Activated CD8-positive, alpha-beta memory T cell treated with anti-CD3 and anti-CD28 coated beads, Interleukin-2, amount 50 U/mL, for 1 hour (primary cell): ENCODE data around the gene SLITRK2.

ENCODE experiments used
- DNase-seq: peaks from one replicate; pipeline ENCODE4 v3.0.0-alpha.2; 2020; ENCODE audit errors: extremely low read depth

The SLITRK2 gene, protein sequence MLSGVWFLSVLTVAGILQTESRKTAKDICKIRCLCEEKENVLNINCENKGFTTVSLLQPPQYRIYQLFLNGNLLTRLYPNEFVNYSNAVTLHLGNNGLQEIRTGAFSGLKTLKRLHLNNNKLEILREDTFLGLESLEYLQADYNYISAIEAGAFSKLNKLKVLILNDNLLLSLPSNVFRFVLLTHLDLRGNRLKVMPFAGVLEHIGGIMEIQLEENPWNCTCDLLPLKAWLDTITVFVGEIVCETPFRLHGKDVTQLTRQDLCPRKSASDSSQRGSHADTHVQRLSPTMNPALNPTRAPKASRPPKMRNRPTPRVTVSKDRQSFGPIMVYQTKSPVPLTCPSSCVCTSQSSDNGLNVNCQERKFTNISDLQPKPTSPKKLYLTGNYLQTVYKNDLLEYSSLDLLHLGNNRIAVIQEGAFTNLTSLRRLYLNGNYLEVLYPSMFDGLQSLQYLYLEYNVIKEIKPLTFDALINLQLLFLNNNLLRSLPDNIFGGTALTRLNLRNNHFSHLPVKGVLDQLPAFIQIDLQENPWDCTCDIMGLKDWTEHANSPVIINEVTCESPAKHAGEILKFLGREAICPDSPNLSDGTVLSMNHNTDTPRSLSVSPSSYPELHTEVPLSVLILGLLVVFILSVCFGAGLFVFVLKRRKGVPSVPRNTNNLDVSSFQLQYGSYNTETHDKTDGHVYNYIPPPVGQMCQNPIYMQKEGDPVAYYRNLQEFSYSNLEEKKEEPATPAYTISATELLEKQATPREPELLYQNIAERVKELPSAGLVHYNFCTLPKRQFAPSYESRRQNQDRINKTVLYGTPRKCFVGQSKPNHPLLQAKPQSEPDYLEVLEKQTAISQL

DNA sequence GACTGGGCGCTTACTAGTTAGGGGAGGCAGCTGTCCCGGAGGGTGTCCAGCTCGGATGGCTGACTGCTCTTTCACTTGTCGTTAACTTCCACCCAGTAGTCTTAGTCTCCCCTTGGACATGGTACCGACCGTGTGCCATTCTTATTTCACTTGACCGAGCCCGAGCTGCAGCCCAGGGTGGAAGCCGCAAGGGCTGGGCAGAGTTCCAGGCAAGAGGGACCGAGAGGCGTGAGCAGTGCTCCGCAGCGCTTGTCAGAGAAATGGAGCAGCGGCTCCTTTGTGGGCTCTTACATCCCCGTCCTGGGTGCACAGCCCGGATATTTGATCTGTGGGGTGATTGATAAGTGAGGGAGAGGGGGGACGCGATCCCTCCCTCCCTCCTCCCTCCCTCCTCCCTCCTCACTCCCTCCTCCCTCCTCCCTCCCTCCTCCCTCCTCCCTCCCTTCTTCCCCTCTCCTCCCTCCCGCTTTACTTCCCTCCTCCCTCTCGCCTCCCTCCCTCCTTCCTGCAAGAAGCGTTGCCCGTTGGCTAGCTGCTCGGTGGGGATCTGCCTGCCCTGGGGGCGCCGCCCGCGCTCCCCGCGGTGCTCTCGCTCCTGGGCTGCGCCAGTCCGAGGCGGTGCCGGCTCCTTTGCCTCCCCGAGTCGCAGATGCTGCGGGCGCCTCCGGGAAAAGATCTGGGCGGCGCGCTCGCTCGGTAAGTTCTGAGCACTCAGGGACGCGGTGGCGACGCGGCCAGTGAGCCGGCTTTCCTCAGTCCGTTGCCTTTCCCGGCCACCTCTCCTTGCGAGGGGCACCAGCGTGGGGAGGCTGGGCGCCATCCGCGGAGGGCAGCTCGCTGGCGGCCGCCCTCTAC is at the start of gene SLITRK2:
Gene SLITRK2, plus strand, starts transcription at position 499 of the 855 bp plus-strand sequence. CDS start 4,597 bp downstream, outside the sequence.
- DNase-seq = no peak

DNA sequence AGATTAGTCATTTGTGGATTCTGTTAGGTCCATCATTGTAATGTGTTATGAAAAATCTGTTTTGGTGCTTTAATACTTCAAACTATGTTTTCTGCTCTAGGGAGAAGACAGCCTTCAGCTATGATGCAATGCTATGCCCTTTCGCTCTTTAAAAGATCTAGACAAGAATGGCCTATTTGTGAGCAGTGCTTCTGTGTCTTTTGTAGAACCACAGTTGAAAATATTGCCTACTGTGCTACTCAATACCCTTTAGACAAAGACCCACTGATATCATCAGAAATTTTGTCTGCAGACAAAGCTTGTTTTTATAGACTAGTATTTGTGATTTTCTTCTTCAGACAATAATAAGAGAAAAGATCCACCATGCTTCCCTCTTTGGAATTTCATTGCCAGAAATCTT is 44.6 kb upstream of the SLITRK2 start:
- DNase-seq = no peak

DNA sequence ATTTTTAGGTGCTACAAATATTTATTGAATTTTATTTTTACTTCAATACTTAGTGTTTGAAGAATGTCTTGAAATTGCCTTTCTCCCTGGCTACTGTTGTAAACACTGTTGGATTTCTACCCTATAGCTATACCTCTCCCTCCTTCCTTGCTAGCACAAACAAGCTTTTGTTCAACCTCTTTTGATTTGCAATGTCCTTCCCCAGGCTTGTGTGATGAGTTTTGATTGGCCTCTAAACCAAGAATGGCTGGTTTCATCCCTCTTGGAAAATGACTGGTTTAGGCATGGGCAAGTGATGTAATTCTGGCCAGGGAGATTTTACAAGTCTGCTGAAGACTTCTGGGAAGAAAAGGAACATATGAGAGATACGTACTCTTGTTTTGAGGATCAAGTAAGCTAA is 25.3 kb upstream of the SLITRK2 start:
- DNase-seq = no peak

DNA sequence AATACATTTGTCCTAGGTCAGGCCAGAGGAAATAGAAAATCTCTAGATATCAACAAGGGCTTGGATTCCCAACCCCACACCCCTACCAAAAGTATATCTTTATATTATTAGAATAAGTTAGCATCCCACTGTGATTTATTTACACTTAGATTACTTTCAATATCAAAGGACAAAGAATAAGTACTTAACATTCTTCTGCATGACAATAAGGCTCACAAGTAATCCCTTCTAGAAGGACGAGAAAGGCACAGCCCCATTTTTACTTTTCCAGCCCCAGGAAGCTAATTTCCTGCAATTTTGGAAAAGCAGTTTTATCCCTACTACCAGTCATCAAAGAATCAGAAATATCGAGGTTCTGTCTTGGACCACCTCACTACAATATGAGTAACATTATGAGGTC is 14.1 kb upstream of the SLITRK2 start:
- no peak for DNase-seq

DNA sequence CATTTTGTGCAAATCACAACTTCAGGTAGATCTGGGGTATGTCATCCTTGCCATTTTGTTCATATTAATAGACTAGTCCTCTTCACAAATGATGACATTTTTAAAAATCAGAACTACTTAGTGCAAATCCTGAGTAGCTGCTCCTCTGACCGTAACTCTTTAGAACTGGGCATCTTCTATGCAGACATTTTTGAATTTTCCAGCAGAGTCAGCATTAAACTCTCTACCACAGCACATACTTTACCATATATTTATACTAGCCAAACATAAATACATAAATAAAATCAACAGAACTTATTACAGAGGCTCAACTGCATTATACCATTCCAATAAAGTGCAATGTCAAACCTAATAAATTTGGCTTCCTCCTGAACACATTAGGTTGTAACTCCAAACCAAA is 4.5 kb upstream of the SLITRK2 start:
- DNase-seq = no peak

DNA sequence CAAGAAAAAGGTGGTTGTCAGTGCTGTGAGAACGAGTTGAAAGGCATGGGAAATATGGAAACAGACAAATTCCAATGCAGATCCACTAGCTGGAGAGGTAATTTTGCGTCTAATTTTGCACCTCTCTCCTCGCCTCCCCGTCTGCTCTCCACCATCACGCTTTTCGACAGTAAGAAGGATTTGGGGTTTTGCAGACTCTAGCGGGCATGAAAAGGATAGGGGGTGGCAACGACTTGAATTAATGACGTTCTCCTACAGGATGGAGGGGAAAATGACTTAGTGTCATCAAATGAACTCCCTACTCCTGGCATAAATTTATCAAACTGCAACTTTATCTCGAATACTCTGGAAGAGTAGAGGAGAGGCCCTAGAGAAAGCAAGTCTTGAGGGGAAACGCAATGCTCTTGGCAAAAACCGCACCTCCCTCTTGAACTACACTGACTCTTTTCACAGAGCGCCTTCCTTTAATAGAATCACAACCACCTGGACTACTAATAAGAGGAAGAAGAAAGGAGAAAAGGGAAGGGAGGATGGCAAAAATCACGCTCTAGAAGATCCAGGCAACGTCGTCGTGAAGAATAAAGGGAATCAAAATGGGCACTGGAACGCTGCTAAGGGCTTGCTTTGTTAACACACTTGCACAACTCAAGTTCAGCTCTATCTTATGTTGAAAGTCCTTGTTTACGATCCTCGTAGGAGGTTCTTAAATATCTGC is 871 bp upstream of the SLITRK2 start:
- no peak for DNase-seq

- DNase-seq = no peak
These were observed 821 bp downstream of the SLITRK2 start for GRCh38 chrX:145818186-145819113.

DNA sequence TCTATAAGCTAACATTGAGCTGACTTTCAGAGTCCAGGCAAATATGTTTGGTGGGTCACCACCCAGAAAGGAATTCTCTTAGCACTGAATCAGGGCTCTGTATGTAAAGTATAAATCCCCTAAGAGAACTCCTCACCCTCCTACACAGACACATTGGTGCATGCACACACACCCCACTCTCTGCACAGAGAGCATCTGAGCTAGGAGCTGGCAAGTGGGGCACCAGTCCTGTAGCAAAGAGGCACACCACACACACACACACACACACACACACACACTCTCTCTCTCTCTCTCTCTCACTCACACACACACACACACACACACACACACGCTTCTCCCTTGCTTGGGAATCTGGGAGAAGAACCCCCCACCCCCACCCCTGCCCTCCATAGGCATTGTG is 3.2 kb downstream of the SLITRK2 start:
- DNase-seq = no peak

- no peak for DNase-seq
These were observed 3.8 kb downstream of the SLITRK2 start for GRCh38 chrX:145821291-145821897.

GRCh38 chrX:145821898-145822571 is 4.4 kb downstream of the SLITRK2 start:
- DNase-seq = no peak

DNA sequence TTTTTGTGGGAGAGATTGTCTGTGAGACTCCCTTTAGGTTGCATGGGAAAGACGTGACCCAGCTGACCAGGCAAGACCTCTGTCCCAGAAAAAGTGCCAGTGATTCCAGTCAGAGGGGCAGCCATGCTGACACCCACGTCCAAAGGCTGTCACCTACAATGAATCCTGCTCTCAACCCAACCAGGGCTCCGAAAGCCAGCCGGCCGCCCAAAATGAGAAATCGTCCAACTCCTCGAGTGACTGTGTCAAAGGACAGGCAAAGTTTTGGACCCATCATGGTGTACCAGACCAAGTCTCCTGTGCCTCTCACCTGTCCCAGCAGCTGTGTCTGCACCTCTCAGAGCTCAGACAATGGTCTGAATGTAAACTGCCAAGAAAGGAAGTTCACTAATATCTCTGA is 5.5 kb downstream of the SLITRK2 start:
- no peak for DNase-seq

- DNase-seq = no peak
These were observed 8.3 kb downstream of the SLITRK2 start for GRCh38 chrX:145825896-145826295.

- no peak for DNase-seq
These were observed 8.8 kb downstream of the SLITRK2 start for GRCh38 chrX:145826466-145826865.

GRCh38 chrX:145832796-145833195 is 15.2 kb downstream of the SLITRK2 start:
- no peak for DNase-seq

DNA sequence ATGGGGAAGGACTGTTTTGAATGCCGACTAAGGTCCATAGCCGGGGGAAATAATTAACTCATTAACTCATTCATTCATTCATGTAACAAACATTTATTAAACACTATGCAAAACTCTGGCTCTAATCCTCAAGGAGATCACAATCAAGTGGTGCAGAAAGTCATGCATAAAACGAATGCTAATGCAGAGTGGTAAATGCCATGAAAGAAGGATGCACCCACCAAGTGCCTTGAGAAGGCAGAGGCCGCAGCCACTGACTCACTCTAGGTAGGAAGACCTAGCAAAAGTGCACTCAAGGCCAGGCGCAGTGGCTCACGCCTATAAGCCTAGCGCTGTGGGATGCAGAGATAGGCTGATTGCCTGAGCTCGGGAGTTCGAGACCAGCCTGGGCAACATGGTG is 22.9 kb downstream of the SLITRK2 start:
- no peak for DNase-seq

DNA sequence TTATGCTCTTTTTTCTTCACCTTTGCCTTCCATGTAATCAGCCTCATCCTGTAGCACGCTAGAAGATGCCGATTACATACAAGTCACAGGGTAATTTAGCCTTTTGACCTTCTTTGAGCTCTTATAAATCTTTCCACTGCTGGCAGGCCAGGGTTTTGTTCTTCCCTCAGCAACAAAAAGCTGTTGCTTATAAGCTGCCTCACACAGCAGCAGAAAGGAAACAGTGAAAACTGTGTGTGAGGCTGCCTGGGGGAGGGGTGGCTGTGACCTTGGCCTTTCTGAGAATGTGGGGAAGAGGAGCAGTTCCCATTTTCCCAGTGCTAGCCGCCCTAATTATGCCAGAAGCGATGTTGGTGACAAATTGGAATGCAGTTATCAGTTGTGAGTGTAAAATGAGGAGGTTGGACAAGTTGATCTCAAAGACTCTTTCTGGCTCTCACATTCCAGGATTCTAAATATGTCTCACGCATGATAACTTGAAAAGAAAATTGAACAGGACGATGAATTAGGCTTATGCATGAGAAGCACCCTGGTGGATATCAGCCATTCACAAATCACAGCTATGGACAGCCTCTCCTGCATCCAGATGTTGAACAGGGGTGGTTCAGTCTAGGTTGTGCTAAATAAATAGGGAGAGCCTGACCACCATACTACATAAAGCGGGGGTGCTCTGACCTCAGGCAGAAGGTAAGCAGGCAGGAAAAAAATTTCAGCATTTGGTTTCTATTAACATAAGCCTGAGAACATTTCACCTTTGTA is 25.7 kb downstream of the SLITRK2 start:
- DNase-seq = no peak

GRCh38 chrX:145844886-145845285 is 27.3 kb downstream of the SLITRK2 start:
- no peak for DNase-seq

DNA sequence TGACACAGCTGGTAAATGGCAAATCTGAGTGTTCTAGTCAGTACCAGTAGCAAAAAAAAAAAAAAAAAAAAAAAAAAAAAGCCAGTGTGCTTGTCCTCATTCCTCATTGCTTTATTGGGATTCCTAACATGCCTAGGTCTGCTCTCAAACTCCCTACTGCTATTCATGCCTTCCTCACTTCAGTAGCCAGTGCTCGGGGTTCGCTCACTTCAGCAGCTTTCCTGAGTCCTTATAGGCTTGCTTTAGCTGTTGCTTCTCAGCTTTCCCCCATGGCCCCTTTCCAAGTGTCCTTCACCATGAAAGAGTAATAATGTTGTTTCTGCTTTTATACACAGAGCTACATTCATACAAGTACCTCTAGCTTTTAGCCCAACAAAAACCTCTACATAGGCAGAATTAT is 30.8 kb downstream of the SLITRK2 start:
- no peak for DNase-seq

DNA sequence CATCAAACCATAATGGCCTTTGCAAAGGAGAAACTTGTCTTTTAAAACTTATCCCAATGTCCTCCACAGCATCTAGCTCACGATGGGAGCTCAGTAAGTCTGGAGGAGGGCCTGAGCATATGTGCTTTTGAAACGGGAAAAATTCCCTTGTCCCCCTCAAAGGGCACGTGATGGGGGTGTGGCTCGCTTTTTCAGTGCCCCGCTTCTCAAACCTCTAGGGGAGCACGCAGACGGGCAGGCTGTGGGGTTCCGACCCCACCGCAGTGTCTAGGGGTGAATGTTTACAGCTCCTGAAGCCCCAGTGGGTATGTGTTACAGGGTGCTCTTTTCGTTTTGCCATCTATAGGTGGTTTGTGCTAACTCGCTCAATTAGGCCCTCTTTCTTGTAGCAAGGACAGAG is 31.2 kb downstream of the SLITRK2 start:
- no peak for DNase-seq
